H1 (cell line): Measurements from ENCODE around the gene ATP5F1C. TPM values are rescaled to one million over a fixed set of nuclear protein-coding genes. Genes with fewer than 3 reads are reported as not detected.
A peak's percentile ranks its signal among the peaks of the same experiment; 100 is the strongest.

ENCODE experiments used
- ATF2 ChIP-seq: IDR thresholded peaks from 2 replicates; pipeline ENCODE4 v1.6.1; 2012; ENCODE audit warnings: low read length, inconsistent platforms
- BACH1 ChIP-seq: IDR thresholded peaks from 2 replicates; pipeline ENCODE4 v1.6.1; 2012; ENCODE audit warnings: low read length, improper control_type of control experiment
- CBX8 ChIP-seq: fragments of 300-800, 300-1000 bp; sonication (generic); IDR thresholded peaks from 2 replicates; pipeline ENCODE4 v1.7.1; 2016; ENCODE audit warnings: low read depth, low read length, borderline replicate concordance
- CEBPB ChIP-seq: IDR thresholded peaks from 2 replicates; pipeline ENCODE4 v1.6.1; 2012; ENCODE audit warnings: low read depth, low read length
- CHD2 ChIP-seq: IDR thresholded peaks from 2 replicates; pipeline ENCODE4 v1.6.1; 2012; ENCODE audit warnings: low read length, improper control_type of control experiment
- CTCF ChIP-seq, 3 experiments: IDR thresholded peaks; 1 replicate in 2 of 3; 2 replicates in 1 of 3; pipeline versions ENCODE4 v1.5.1 to v1.6.1; 2011; ENCODE audit warnings: low read length in 3 of 3, mild to moderate bottlenecking in 3 of 3, inconsistent platforms in 2 of 3, low read depth in 1 of 3, moderate library complexity in 1 of 3; ENCODE audit not compliant: insufficient read depth in 1 of 3; ENCODE audit errors: control extremely low read depth in 1 of 3
- FOSL1 ChIP-seq: IDR thresholded peaks from 2 replicates; pipeline ENCODE4 v1.6.1; 2011; ENCODE audit warnings: mild to moderate bottlenecking, low read depth, low read length, moderate library complexity; ENCODE audit not compliant: insufficient read depth
- GTF2F1 ChIP-seq: IDR thresholded peaks from 2 replicates; pipeline ENCODE4 v1.6.1; 2012; ENCODE audit warnings: low read depth, low read length, improper control_type of control experiment, borderline replicate concordance
- KDM1A ChIP-seq: fragments of 200-600, 300-600 bp; sonication (generic); IDR thresholded peaks from 2 replicates; pipeline ENCODE4 v1.7.1; 2016; ENCODE audit warnings: mild to moderate bottlenecking, low read length, borderline replicate concordance
- KDM4A ChIP-seq: IDR thresholded peaks from one replicate; pipeline ENCODE4 v1.7.1; 2012; ENCODE audit warnings: low read depth, mild to moderate bottlenecking, moderate library complexity, low read length, inconsistent platforms; ENCODE audit not compliant: severe bottlenecking
- KDM5A ChIP-seq: fragments of 200-600 bp; IDR thresholded peaks from 2 replicates; pipeline ENCODE4 v1.7.1; 2012; ENCODE audit warnings: mild to moderate bottlenecking, low read length, inconsistent platforms, mixed read lengths
- PHF8 ChIP-seq: fragments of 200-600 bp; sonication (generic); conservative IDR thresholded peaks from 2 replicates; pipeline ENCODE4 v1.7.1; 2012; ENCODE audit warnings: low read depth, mild to moderate bottlenecking, inconsistent platforms, low read length, moderate library complexity
- POLR2A ChIP-seq, 2 experiments: IDR thresholded peaks; 1 replicate in 1 of 2; 2 replicates in 1 of 2; pipeline ENCODE4 v1.6.1; 2011; ENCODE audit warnings: low read depth in 2 of 2, low read length in 2 of 2, mild to moderate bottlenecking in 2 of 2; ENCODE audit errors: control extremely low read depth in 1 of 2
- RBBP5 ChIP-seq: IDR thresholded peaks from 2 replicates; pipeline ENCODE4 v1.7.1; 2012; ENCODE audit warnings: low read depth, mild to moderate bottlenecking, inconsistent platforms, low read length, moderate library complexity, borderline replicate concordance
- RXRA ChIP-seq: IDR thresholded peaks from 2 replicates; pipeline ENCODE4 v1.6.1; 2011; ENCODE audit warnings: low read depth, mild to moderate bottlenecking, low read length, moderate library complexity; ENCODE audit not compliant: insufficient read depth
- SIX5 ChIP-seq: IDR thresholded peaks from 2 replicates; pipeline ENCODE4 v1.6.1; 2011; ENCODE audit warnings: mild to moderate bottlenecking, low read depth, low read length
- SP2 ChIP-seq: IDR thresholded peaks from 2 replicates; pipeline ENCODE4 v1.6.1; 2012; ENCODE audit warnings: mild to moderate bottlenecking, low read length, inconsistent platforms
- SP4 ChIP-seq: IDR thresholded peaks from 2 replicates; pipeline ENCODE4 v1.6.1; 2012; ENCODE audit warnings: low read length, inconsistent platforms
- SUZ12 ChIP-seq: fragments of 200-600 bp; sonication (generic); IDR thresholded peaks from 2 replicates; pipeline ENCODE4 v1.6.1; 2012; ENCODE audit warnings: mild to moderate bottlenecking, inconsistent platforms, low read length, moderate library complexity, mixed read lengths
- TAF7 ChIP-seq: optimal IDR thresholded peaks from 2 replicates; pipeline ENCODE3; 2011; ENCODE audit warnings: low read depth, mild to moderate bottlenecking, inconsistent platforms, low read length, moderate library complexity, borderline replicate concordance
- YY1 ChIP-seq: IDR thresholded peaks from 2 replicates; pipeline ENCODE4 v1.6.1; 2011; ENCODE audit warnings: low read depth, mild to moderate bottlenecking, low read length
- polyA plus RNA-seq, 7 experiments: library from polyadenylated mRNA; depleted of rRNA in 3 of 7; stranded (reverse) in 5 of 7; unstranded in 2 of 7; fragments of >200 nt in 5 of 7; fragments of 200-250 nt in 2 of 7; gene quantifications; 1 replicate in 5 of 7; 2 replicates in 1 of 7; 4 replicates in 1 of 7; pipeline versions ENCODE4 v1.2.1 to v1.2.3, GENCODE V29; 2011 to 2013; ENCODE audit warnings: missing spikeins in 2 of 7, mixed read lengths in 2 of 7
- total RNA-seq: library from RNA; stranded (reverse); fragmentation: NEBNext Ultra II Directional; extraction: Animal tissue kit (Norgen Biotek cat#: 25700); gene quantifications from 2 replicates; pipeline ENCODE4 v1.2.1, GENCODE V29; 2021

Gene ATP5F1C
- total and polyA plus RNA-seq, 2 of the 8 experiments (the other 6 are each of a cell fraction or from before 2014, with no cell fraction given): 221 to 265 TPM

GRCh38 chr10:7787857-7788638, at the start of gene ATP5F1C, which contains the start of gene KIN (continued):
- peak; percentile 63 for TF ChIP-seq YY1
- no peak for TF ChIP-seq SP4
- TF ChIP-seq BACH1: no peak
- peak; percentile 99 for TF ChIP-seq CHD2
- TF ChIP-seq TAF7: peak; percentile 6
- TF ChIP-seq PHF8: peak; percentile 83
- TF ChIP-seq RXRA: no peak
- no peak for TF ChIP-seq SUZ12
- TF ChIP-seq KDM1A: no peak
- peak in 1 of 2 experiments; percentile 81; a peak in 2 of 3 replicates for TF ChIP-seq POLR2A (IDR thresholded peaks at IDR 0.05; ENCODE audit: control extremely low read depth in 1 of 2, low read depth in 2 of 2, low read length in 2 of 2)
- TF ChIP-seq CEBPB: no peak
- peak; percentile 48 for TF ChIP-seq KDM4A
- no peak; a peak in 1 of 4 replicates for TF ChIP-seq CTCF (IDR thresholded peaks at IDR 0.05; ENCODE audit: control extremely low read depth in 1 of 3, insufficient read depth in 1 of 3, low read depth in 1 of 3, low read length in 3 of 3)
- TF ChIP-seq RBBP5: peak; percentile 77; the same call in 1 of the 2 replicates
- TF ChIP-seq SP2: no peak
- TF ChIP-seq FOSL1: no peak
- TF ChIP-seq KDM5A: no peak
- TF ChIP-seq CBX8: no peak
- no peak for TF ChIP-seq GTF2F1
- no peak for TF ChIP-seq ATF2
- no peak for TF ChIP-seq SIX5
